IMR-90 (cell line): ENCODE results near the gene KCTD20. TPM values are rescaled to one million over a fixed set of nuclear protein-coding genes. Genes with fewer than 3 reads are reported as not detected.
"Not testable (repeated sequence)": the region's sequence is repeated elsewhere in the genome, so short reads cannot be mapped to it uniquely, and the experiment has no call there.

Experiments
- ATAC-seq: fragments of 200-7000 bp; cut with Tn5 transposase; 2 replicates; pipeline ENCODE4 v1.9.1; 2020; ENCODE audit warnings: low read depth, mild to moderate bottlenecking, moderate library complexity
- BruUV-seq: library from RNA; stranded (reverse); fragments of 400-500 nt; replicated peaks from 2 replicates; lab custom pipeline; 2021; lab: Mats Ljungman, UMichigan
- CTCF ChIA-PET: fragments of 300-600 bp; formaldehyde crosslinking; extraction: SDS; loops from one replicate; lab custom pipeline; 2021; ENCODE audit warnings: antibody characterized with exemption; lab: Yijun Ruan, JAX
- POLR2A ChIA-PET: fragments of 300-600 bp; sonication (Branson Sonifier 250); formaldehyde crosslinking; loops from one replicate; lab custom pipeline; 2022; ENCODE audit warnings: antibody characterized with exemption; ENCODE audit not compliant: unreplicated experiment; lab: Charles Lee
- DNase-seq: peaks from one replicate; pipeline ENCODE4 v3.0.0; 2013
- H2AFZ ChIP-seq: replicated peaks from 2 replicates; pipeline ENCODE3; 2013; ENCODE audit warnings: low read length, mild to moderate bottlenecking; ENCODE audit not compliant: poor library complexity
- H2AK5ac ChIP-seq: 2 replicates; pipeline ENCODE4 v1.6.1; 2013; ENCODE audit warnings: low read depth, low read length, inconsistent platforms
- H2AK9ac ChIP-seq: replicated peaks from 2 replicates; pipeline ENCODE3; 2013; ENCODE audit warnings: mild to moderate bottlenecking, low read depth, low read length, moderate library complexity; ENCODE audit not compliant: poor library complexity
- H2BK120ac ChIP-seq: 2 replicates; pipeline ENCODE4 v1.6.1; 2013; ENCODE audit warnings: low read depth, low read length, inconsistent platforms
- H2BK15ac ChIP-seq: 3 replicates; pipeline ENCODE4 v1.6.1; 2013; ENCODE audit warnings: low read depth, low read length, inconsistent platforms
- H2BK20ac ChIP-seq: 2 replicates; pipeline ENCODE4 v1.6.1; 2013; ENCODE audit warnings: low read depth, mild to moderate bottlenecking, inconsistent platforms, low read length, moderate library complexity
- H2BK5ac ChIP-seq: 2 replicates; pipeline ENCODE4 v1.6.1; 2013; ENCODE audit warnings: mild to moderate bottlenecking, low read depth, low read length, inconsistent platforms; ENCODE audit not compliant: poor library complexity, severe bottlenecking
- H3K14ac ChIP-seq: replicated peaks from 2 replicates; pipeline ENCODE4 v1.6.1; 2013; ENCODE audit warnings: low read depth, low read length, inconsistent platforms
- H3K18ac ChIP-seq: 2 replicates; pipeline ENCODE4 v1.6.1; 2013; ENCODE audit warnings: low read depth, low read length, control low read depth
- H3K23ac ChIP-seq: 2 replicates; pipeline ENCODE4 v1.6.1; 2013; ENCODE audit warnings: low read depth, low read length, inconsistent platforms
- H3K27ac ChIP-seq: 2 replicates; pipeline ENCODE4 v1.5.1; 2013; ENCODE audit warnings: mild to moderate bottlenecking, control low read depth, low read length; ENCODE audit not compliant: insufficient read depth
- H3K27me3 ChIP-seq: 2 replicates; pipeline ENCODE4 v1.6.1; 2013; ENCODE audit warnings: low read length; ENCODE audit not compliant: control insufficient read depth, insufficient read depth
- H3K36me3 ChIP-seq: 2 replicates; pipeline ENCODE4 v1.6.1; 2013; ENCODE audit warnings: low read length, mixed read lengths; ENCODE audit not compliant: control insufficient read depth, insufficient read depth
- H3K4ac ChIP-seq: 2 replicates; pipeline ENCODE4 v1.6.1; 2013; ENCODE audit warnings: low read depth, low read length, inconsistent platforms
- H3K4me1 ChIP-seq: 2 replicates; pipeline ENCODE4 v1.6.1; 2013; ENCODE audit warnings: low read length, mixed read lengths; ENCODE audit not compliant: control insufficient read depth, insufficient read depth
- H3K4me2 ChIP-seq: 2 replicates; pipeline ENCODE4 v1.6.1; 2013; ENCODE audit warnings: low read depth, mild to moderate bottlenecking, control low read depth, low read length, moderate library complexity
- H3K4me3 ChIP-seq: 2 replicates; pipeline ENCODE4 v1.5.1; 2013; ENCODE audit warnings: low read depth, mild to moderate bottlenecking, control low read depth, low read length, moderate library complexity; ENCODE audit not compliant: insufficient read depth
- H3K56ac ChIP-seq: 2 replicates; pipeline ENCODE4 v1.6.1; 2013; ENCODE audit warnings: low read length, inconsistent platforms; ENCODE audit not compliant: insufficient read depth; ENCODE audit errors: extremely low read depth
- H3K79me1 ChIP-seq, 2 experiments: 2 replicates each; pipeline ENCODE4 v1.6.1; 2013; ENCODE audit warnings: low read length in 2 of 2, inconsistent platforms in 1 of 2, low read depth in 1 of 2
- H3K9ac ChIP-seq: 2 replicates; pipeline ENCODE4 v1.6.1; 2013; ENCODE audit warnings: low read depth, low read length, control low read depth
- H3K9me1 ChIP-seq: 2 replicates; pipeline ENCODE4 v1.6.1; 2013; ENCODE audit warnings: low read length, inconsistent platforms; ENCODE audit not compliant: insufficient read depth
- H3K9me3 ChIP-seq: 2 replicates; pipeline ENCODE4 v1.6.1; 2013; ENCODE audit warnings: low read length; ENCODE audit not compliant: control insufficient read depth, insufficient read depth
- H4K20me1 ChIP-seq: 2 replicates; pipeline ENCODE4 v1.6.1; 2013; ENCODE audit warnings: low read length, inconsistent platforms; ENCODE audit not compliant: insufficient read depth
- H4K5ac ChIP-seq: 2 replicates; pipeline ENCODE4 v1.6.1; 2013; ENCODE audit warnings: mild to moderate bottlenecking, low read depth, low read length, control low read depth
- H4K8ac ChIP-seq, 2 experiments: 2 replicates each; pipeline ENCODE4 v1.6.1; 2013; ENCODE audit warnings: low read depth in 2 of 2, low read length in 2 of 2, control low read depth in 1 of 2, inconsistent platforms in 1 of 2
- H4K91ac ChIP-seq: 2 replicates; pipeline ENCODE4 v1.6.1; 2013; ENCODE audit warnings: low read depth, low read length, inconsistent platforms; ENCODE audit not compliant: insufficient read depth
- MAFK ChIP-seq: IDR thresholded peaks from 2 replicates; pipeline ENCODE4 v1.6.1; 2012; ENCODE audit warnings: low read depth, low read length, improper control_type of control experiment
- WGBS, 2 experiments: methylation state at CpG; one replicate each; pipeline versions ENCODE4 v1.1.5 to v1.1.7; 2013; ENCODE audit warnings: missing lambda C conversion rate in 2 of 2; ENCODE audit not compliant: insufficient read length in 1 of 2; ENCODE audit errors: extremely low coverage in 2 of 2; 5-methylcytosine and 5-hydroxymethylcytosine counted together
- dilution Hi-C: fragments of 300-500 bp; cut with HindIII; formaldehyde crosslinking; loops from one replicate; pipeline ENCODE4 v1.14.3; 2018; ENCODE audit warnings: low sequenced_read_pairs; ENCODE audit not compliant: unreplicated experiment
- in situ Hi-C: fragments of 300-500 bp; cut with MboI; formaldehyde crosslinking; loops from 3 replicates; pipeline ENCODE4 v1.14.3; 2019; ENCODE audit warnings: low sequenced_read_pairs, inconsistent platforms, mixed read lengths
- intact Hi-C: fragments of 100-400 bp; cut with micrococcal nuclease; formaldehyde crosslinking; loops from 2 replicates; pipeline ENCODE4 v1.10.0; 2022
- polyA plus RNA-seq, 3 experiments: library from polyadenylated mRNA; depleted of rRNA; stranded (reverse); fragments of >200 nt; gene quantifications; 2 replicates each; pipeline ENCODE4 v1.2.3, GENCODE V29; 2012; ENCODE audit warnings: low replicate concordance in 1 of 3
- total RNA-seq: library from RNA; depleted of rRNA; stranded (reverse); fragments of >200 nt; gene quantifications from 2 replicates; pipeline ENCODE4 v1.2.3, GENCODE V29; 2012

KCTD20 gene
- total and polyA plus RNA-seq, 2 of the 4 experiments (the other 2 are of a cell fraction) = 55.4 to 150 TPM

GRCh38 chr6:36449173-36449572 lies 6.4 kb downstream of the KCTD20 start:
- H3K4ac ChIP-seq, H3K18ac ChIP-seq, H3K14ac ChIP-seq, H4K8ac ChIP-seq, H2AK5ac ChIP-seq, in situ Hi-C loops, POLR2A ChIA-PET, intact Hi-C loops, H3K23ac ChIP-seq, H3K27me3 ChIP-seq, H3K9me3 ChIP-seq, BruUV-seq, ATAC-seq, H3K27ac ChIP-seq, H2AK9ac ChIP-seq, H3K4me1 ChIP-seq, H3K36me3 ChIP-seq, dilution Hi-C loops, CTCF ChIA-PET, H2BK120ac ChIP-seq, H3K4me2 ChIP-seq, H2BK20ac ChIP-seq, DNase-seq, H2BK5ac ChIP-seq, H2AFZ ChIP-seq, H4K5ac ChIP-seq, H2BK15ac ChIP-seq, H3K56ac ChIP-seq, H3K4me3 ChIP-seq, H3K9me1 ChIP-seq, H3K9ac ChIP-seq, H4K91ac ChIP-seq: not testable (repeated sequence)
- peak; percentile 44 for TF ChIP-seq MAFK
- peaks cover 45% of the 10 kb centered on the region for H4K20me1 ChIP-seq
- peaks cover 0 to 48% of the 10 kb centered on the region in 2 experiments; a peak in 2 of 4 replicates for H3K79me1 ChIP-seq
- 100% methylated on average over 4 of the region's 10 CpGs; no CpG with 5 or more reads in 1 of the 2 experiments for WGBS, 2 experiments

GRCh38 chr6:36452897-36453296 lies 10.1 kb downstream of the KCTD20 start:
- 100% methylated on average over 4 of the region's 8 CpGs; no CpG with 5 or more reads in 1 of the 2 experiments for WGBS, 2 experiments
- H3K14ac ChIP-seq, H3K4me1 ChIP-seq, H4K91ac ChIP-seq, H3K27ac ChIP-seq, H3K9me3 ChIP-seq, H3K4me3 ChIP-seq, H2BK120ac ChIP-seq, H3K27me3 ChIP-seq, H3K4me2 ChIP-seq, H2BK5ac ChIP-seq, H3K4ac ChIP-seq, H2AK9ac ChIP-seq, H2BK20ac ChIP-seq, H2AK5ac ChIP-seq, H3K36me3 ChIP-seq, H3K23ac ChIP-seq, H4K5ac ChIP-seq, H2BK15ac ChIP-seq, DNase-seq, ATAC-seq, H4K8ac ChIP-seq, BruUV-seq, H3K9ac ChIP-seq, H3K18ac ChIP-seq, dilution Hi-C loops, H3K9me1 ChIP-seq, H3K56ac ChIP-seq, intact Hi-C loops, in situ Hi-C loops, H2AFZ ChIP-seq: not testable (repeated sequence)
- Histone ChIP-seq H3K79me1 (peaks cover 11 to 57% of the 10 kb centered on the region in 2 experiments), H4K20me1 (peaks cover 52% of the 10 kb centered on the region)
- POLR2A ChIA-PET = interaction anchor here (0.6 kb wide), 2 partner anchors 34 to 256 kb away, joined by 4 to 6 read pairs; no protein-coding TSS in a partner anchor
- CTCF ChIA-PET = interaction anchor here (0.6 to 1.4 kb wide), 3 partner anchors 16 to 157 kb away, joined by 3 to 6 read pairs (median 5); no protein-coding TSS in a partner anchor
